ENCODE results near the gene NFKB1.
"Not testable (repeated sequence)": the region's sequence is repeated elsewhere in the genome, so short reads cannot be mapped to it uniquely, and the experiment has no call there.

NFKB1 gene

DNA sequence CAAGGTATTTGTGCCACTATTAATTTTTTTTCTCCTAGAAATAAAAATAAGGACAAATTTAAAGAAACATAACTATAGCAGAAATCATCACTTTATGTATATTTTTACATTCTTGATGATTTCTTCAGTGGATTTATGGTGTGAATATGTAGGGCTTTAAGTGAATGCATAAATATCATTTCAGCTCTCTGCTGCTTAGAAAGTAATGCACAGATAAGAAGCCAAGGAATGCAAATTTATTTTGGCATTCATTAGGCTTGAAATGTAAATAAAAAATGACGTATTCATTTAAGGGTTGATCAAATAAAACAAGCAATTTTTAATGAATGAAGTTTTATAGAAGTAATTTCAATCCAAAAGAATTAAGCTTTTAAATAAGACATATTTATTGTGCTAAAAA, 66.3 kb downstream of the NFKB1 start:
- no peak for DNase-seq (ENCODE audit: low read depth)

DNA sequence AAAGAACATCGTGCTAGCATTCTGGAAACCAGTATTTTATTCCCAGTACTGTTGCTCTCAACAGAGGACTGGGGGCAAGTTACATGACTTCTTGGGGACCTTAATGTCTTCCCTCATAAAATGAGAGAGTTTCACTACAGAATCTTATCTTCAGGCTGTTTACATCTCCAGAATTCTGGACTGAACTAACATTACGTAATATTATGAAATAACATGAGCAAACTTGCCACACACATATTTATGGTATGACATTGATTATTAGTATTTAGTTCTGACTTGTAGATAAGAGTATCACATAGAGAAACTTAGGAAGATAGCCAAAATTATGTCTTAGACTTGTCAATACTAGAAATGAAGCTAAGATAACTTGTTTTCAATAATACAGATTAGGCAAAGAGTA, 68.0 kb downstream of the NFKB1 start:
- DNase-seq (ENCODE audit: low read depth) = no peak

DNA sequence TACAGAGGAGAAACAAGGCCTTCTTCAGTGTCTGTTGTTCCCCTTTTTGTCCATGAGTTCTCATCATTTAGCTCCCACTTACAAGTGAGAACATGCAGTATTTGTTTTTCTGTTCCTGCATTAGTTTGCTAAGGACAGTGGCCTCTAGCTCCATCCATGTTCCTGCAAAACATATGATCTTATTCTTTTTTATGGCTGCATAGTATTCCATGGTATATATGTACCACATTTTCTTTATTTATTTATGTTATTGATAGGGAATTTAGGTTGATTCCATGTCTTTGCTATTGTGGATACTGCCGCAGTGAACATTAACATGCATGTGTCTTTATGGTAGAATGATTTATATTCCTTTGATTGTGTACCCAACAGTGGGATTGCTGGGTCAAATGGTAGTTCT, 69.1 kb downstream of the NFKB1 start:
- DNase-seq (ENCODE audit: low read depth) = not testable (repeated sequence)

DNA sequence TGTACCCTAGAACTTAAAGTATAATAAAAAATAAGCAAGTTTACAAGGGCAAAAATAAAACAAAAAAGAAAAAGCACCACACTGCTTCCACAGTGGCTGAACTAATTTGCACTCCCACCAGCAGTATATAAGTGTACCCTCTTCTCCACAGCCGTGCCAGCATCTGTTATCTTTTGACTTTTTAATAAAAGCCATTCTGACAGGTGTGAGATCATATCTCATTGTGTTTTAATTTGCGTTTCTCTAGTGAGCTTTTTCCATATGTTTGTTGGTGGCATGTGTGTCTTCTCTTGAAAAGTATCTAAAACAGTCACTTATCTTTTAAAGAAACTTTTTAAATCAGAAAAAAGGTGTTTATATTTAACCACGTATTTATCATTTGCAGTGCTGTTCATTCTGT, 71.3 kb downstream of the NFKB1 start:
- DNase-seq (ENCODE audit: low read depth) = no peak

DNA sequence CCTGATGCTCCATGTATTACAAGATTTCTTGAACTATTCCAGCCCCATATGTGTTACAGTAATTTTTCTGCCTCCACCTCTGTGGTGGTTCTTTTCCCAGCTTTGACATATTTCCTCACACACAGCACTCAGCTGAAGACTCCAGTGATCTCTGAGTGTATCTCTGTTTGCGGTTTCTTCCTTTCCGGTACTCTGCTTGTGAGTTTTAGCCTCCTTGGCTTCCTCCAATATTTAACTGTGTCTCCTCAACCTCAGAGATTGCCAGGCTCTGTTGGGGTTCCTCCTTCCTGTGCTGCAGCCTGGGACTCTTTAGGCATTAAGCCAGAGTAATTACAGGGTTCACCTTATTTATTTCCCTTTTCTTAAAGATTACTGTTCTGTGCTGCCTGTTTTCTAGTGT, 73.2 kb downstream of the NFKB1 start:
- DNase-seq (ENCODE audit: low read depth) = no peak

DNA sequence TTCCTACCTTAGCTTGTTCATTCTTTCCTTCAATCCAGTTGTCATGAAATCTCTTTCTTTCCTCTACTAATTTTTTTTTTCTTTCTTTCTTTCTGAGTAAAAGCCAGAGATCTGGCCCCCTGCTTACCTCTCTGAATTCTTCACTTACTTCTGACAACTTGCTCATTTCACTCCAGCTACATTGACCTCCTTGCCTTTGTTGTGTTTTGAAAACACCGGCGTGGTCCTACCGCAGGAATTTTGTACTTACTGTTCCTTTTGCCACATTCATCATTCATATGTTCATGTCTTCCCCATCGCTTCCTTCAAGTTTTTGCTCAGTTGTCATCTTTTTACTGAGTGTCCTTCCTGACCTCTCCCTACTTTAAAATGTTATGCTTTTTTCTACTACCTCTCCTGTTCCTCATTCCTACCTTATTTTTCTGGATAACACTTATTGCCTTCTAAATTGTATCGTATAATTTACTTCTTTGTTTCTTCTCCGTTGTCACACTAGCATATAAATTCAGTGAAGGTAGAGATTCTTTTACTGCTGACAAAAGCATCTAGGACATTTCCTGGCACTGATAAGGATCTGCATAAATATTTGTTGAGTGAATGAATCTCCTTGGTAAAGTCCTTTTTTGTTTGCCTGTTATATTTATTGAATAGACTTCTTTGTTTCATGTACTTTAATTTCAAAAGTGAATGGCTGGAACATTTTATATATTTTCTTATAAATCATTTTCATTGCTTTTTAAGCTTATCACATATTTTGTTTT, 74.4 kb downstream of the NFKB1 start:
- no peak for DNase-seq (ENCODE audit: low read depth)

DNA sequence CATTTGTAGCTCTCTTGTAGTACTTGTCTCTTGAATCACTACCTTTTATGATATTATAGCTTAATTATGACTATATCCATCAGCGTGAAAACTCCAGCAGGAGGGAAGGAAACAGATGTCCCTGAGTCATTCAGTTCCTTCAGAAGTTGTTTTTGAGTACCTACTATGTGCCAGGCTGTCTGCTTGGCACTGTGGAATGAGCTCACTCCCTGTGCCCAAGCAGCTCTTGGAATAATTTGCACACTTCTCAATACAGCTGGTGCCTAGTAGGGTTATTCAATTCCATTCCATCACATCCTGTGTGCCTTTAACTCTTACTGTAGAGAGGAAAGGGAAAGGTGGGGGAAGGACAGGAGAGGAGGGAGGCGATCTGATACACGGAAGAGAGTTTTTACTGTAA, 77.1 kb downstream of the NFKB1 start:
- DNase-seq (ENCODE audit: low read depth) = no peak

DNA sequence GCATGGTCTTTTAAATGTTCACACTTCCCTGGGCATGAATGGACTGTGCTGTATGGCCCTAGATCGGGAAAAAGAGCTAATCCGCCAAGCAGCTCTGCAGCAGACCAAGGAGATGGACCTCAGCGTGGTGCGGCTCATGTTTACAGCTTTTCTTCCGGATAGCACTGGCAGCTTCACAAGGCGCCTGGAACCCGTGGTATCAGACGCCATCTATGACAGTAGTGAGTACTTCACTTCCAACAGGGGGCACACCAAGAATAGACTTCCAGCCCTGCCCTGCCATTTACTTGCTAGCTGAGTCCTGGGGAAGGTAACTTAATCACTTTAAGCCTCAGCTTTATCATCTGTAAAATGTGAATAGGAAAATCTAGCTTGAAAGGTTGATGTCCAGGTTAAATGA, 77.7 kb downstream of the NFKB1 start:
- DNase-seq (ENCODE audit: low read depth) = no peak

DNA sequence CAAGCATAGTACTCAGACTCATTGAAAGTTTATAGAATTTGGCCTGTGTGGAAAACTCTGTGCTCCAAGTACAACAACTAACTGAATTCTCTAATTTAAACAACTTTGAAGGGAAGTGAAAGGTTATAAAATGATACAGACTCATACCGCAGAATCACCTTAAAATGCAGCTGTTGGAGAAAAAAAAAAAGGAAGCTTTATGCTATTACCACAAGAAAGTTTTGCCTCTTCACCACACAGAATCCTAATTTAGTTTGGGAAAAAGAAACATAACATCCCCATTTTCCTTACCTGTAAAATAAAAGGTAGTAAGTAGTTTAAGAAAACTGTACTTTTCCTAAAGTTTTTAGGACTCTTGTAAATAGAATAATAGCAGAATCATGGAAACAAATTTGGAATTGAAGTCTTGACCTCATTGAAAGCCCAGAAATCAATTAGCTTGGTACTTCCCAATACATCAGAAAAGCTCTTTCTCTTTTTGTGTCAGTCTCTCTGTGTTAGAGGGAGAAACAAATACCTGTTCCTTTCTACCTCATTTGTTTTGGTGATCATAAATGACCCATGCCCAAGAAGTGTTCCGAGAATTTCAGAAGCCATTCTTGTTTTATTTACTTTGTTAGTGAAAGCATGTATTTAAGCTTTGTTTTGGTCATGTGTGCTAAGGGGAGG, 78.8 kb downstream of the NFKB1 start:
- DNase-seq (ENCODE audit: low read depth) = no peak

DNA sequence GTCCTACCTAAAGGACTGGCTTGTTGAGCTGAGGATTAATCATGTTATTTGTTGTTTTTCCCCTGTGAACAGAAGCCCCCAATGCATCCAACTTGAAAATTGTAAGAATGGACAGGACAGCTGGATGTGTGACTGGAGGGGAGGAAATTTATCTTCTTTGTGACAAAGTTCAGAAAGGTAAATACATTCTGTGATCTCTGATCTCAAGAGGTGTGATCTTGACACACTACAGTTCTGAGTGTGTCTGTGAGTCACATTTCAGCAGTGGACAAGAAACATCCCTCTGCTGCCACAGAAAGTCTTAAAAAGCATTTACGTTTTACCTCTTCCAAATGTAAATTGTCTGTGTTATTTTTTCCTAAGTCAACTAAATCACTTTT, 79.3 kb downstream of the NFKB1 start:
- DNase-seq (ENCODE audit: low read depth) = no peak

DNA sequence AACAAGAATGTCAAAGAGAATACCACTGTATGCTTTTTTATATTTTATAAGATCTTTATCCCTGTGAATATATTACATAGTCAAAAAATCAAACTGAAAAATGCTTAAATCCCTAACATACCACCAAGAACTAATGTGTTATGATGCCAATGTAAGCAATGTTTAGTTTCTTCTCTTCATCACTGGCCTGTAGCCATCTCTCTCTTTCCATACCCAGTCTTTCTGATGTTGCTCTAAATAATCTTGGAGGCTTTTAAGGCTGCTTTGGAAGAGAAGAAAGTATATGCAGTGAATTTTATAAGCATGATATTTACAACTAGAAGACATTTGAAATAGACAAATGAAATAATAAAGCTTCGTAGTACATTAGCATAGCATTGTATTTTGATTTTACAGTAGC, 82.9 kb downstream of the NFKB1 start:
- DNase-seq (ENCODE audit: low read depth) = no peak

DNA sequence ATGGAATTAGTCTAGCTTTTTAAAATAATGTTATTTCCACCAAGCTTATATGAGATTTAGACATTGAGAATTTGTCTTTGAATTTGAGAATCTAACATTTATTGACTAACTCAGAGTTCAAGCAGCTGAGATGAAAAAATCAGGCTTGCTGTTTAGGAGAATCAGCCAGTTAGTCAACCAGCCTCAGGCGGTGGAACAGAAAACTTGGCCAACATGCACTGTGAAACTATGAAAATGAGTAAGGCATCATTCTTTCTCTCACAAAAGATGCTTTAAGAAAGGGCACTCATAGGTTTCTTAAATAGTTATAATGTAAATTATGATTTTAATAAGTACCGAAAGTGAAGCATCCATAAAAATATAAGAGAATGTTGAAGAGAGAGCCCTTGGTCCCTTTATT, 84.2 kb downstream of the NFKB1 start:
- DNase-seq (ENCODE audit: low read depth) = no peak

DNA sequence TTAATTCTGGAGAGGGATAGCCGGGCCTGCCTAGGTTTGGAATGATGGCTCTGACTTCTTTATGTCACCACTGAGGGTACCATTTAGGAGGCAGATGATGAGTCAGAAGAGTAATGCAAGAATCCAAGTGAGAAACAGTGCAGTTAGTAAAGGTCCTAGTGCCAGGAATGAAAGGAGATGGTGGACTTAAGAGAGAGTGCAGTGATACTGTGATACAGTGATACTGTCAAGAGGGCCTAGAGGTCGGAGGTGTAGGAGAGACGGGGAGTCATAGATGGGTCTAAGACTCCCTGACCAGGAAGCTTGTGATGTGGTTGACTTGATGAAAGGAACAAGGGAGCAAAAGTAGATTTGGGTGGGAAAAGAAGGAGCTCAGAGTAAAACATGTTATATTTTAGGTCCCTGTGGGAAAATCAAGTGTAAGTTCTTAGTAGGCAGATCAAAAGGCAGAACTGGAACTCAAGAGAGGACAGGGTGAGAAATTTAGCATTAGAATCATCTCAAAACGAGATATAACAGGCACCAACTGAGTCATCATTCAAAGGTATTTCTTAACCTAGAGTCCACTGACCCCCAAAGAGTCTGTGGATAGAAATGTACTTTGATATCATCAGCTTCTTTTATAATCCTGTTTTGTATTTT, 85.0 kb downstream of the NFKB1 start:
- no peak for DNase-seq (ENCODE audit: low read depth)

DNA sequence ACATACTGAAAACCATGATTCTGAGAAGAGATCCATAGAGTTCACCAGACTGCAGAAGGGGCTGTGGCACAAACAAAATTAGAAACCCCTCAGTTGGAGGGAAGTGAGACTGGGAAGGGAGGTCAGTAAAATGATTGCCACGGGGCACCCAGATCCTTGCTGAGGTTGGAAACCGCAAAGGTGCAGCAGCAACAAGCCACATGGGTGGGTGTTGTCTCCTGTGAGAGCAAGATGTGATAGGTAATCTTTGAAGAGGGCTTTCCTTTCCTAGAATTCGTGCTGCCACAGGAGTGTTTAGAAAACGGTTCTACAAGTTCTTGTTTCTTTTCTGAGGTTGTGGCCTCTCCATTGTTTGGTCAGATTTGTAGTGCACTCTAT, 85.5 kb downstream of the NFKB1 start:
- DNase-seq (ENCODE audit: low read depth) = no peak

DNA sequence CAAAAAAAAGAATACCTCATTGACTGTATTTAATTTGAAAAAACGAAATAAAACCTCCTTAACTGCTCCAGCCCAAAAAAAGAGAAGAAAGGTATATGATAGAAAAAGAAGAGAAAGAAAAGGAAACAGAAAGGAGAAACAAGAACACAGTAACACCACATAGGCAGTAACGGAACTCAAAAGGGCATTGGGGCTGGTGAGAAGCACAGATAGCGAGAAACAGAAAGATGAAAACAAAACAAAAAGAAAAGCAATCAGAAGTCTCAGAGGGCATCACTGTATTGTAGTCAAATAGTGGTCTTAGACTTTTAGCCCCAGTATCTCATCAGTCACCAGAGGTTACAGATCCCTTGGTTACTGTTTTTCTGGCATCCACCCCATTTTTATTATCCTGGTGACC, 88.6 kb downstream of the NFKB1 start:
- no peak for DNase-seq (ENCODE audit: low read depth)

DNA sequence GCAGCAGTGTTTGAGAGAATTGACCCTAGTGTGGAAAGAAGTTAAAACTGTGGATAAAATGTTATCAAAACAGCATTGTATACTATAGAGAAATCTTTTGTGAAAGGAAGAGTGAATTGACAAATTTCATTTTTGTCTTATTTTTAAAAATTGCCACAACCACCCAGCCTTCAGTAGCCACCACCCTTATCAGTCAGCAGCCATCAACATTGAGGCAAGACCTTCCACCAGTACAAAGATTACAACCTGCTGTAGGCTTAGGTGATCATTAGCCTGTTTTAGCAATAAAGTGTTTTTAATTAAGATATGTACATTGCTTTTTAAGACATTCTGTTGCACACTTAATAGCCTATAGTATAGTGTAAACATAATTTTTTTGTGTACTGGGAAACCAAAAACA, 91.1 kb downstream of the NFKB1 start:
- DNase-seq (ENCODE audit: low read depth) = no peak

DNA sequence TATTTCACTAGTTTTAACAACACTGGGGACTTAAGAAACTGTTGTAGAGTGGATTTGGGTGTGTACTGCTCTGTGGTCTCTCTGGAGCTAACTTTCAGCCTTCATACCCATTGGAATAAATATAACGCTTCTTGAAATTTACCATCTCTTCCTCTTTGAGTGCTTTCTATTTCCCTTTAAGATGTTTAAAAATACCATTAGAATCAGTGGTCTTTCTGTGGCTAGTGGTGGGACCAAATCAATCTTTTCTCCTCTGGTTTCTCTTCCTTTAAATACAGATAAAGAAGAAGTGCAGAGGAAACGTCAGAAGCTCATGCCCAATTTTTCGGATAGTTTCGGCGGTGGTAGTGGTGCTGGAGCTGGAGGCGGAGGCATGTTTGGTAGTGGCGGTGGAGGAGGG, 92.0 kb downstream of the NFKB1 start:
- no peak for DNase-seq (ENCODE audit: low read depth)

DNA sequence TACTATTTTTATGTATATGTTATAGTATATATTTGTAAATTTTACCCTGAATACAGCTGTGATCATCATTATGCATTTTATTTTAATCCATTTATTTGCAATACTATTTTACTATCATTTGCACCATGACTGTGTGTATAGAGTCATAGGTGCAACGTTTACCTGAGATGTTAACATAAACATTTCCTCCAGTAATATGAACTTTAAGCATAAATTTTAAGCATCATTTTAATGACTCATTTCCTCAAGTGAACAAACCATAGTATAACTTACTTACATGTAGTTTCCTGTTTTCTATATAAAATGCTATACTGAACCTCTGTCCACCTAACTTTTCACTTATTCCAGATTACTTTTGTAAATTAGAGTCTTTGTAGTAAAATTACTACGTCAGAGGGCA, 92.8 kb downstream of the NFKB1 start:
- no peak for DNase-seq (ENCODE audit: low read depth)

DNA sequence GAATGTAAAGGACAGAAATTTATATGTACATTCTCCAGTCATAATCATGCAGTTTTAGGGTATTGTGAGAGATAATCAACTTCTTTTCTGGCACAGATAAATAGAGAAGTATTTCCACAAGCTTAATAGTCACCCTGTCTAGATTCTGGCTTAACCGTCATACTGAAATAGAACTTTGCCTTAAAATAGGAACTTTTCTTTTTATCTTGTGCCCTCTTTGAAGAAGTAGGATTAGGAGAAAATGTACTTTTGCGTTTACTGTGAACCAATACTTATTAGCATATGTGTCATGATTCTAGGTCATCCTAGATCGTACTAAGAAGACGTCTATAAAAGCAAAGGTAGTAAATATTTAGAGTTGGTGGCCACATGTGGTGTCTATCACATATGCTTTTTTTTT, 95.4 kb downstream of the NFKB1 start:
- DNase-seq (ENCODE audit: low read depth) = no peak

DNA sequence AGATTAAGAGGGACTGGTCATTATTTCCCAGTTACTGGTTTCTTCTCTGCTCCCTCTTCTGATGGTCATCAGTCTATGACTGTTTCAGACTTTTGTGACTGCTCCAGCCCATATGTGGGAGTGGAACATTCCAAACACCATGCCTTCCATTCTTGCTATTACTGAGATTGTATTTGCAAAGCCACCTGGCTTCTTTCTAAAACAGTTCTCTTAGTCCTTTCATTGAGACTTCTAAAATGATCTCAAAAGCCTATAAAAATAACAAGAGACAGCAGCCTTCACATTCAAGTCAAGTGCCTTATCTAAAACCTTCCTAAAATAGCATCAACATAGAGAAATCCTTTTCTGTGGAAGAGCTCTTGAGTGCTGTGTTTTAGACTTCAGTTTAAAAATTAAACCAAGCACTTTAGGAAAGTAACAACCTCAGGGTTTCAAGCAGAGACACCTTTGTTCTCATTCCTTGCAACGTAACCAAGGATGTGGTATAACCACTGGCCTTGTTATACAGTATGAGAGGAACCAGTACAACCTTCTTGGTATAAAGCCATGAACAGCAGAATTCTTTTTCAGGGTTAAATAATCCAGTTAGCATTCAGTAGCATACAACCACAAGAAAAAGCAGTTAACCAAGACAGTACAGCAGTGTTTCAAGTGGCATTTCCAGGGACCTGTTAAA, 97.1 kb downstream of the NFKB1 start:
- no peak for DNase-seq (ENCODE audit: low read depth)

DNA sequence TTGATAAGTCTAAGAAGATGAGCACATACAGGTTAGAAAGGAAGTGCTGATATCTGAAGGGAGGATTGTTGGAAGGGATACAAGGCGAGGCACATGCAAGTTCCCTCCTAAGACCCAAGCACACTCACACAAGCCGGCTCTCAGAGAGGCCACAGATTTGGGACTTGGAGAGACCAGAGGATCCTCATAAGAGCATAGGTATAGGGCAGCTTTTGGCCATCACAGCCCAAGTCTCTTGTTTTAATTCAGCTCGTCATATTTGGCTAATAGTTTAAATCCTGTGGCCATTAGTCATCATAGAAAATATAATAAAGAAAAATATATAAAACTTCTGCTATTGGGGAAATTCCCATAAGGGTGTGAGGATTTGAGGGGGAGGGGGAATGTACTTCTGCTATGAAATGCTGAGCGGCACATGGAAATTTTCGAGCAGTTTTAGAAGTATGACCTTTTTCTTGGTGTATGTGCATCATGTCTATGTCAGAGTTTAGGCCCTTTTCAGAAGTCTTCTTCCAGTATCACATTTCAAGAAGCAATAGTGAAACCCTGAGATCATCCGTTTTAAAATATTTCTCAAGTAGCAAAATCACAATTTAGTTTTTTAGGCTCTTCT, 97.7 kb downstream of the NFKB1 start:
- DNase-seq (ENCODE audit: low read depth) = no peak

DNA sequence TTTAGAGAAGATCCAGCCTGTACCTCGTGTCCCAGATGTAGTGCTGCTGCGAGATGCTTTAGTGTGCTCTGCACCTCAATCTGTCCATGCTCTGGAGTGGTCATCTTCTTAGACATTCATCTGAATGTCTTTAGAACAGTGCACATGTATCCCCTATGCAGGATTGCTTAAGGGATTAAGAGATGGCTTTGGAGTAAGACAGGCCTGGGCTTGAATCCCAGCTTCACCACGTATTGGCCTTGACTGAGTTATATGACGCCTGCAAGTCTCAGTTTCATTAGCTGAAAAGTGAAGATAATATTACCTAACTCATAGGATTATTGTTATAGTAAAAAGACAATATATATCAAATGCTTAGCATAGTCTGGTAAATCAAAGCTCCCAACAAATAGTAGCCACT, 98.3 kb downstream of the NFKB1 start:
- DNase-seq (ENCODE audit: low read depth) = no peak

DNA sequence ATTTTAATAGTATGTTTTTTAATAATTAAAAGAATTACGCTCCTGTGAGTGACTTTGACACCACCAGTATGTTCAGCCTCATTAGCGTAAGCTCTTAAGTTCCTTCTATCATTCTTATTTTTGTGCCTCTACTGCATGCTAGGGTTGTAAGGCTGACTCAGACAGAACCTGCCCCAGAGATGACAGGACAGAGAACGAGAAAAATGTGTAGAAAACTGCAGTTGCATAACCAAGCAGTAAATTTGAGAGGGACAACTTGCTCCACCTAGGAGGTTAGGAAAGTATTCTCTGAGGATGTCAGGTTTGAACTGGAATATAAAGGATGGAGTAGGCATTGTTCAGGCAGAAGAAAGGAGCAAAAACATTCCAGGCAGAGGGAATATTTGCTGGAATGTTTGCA, 98.7 kb downstream of the NFKB1 start:
- DNase-seq (ENCODE audit: low read depth) = no peak

Data from fibroblast of the conjunctiva (primary cell).